Duodenal mucosa (tissue), 2 donors: Measurements from ENCODE around the gene CENPX.

Source experiments
- H3K27ac ChIP-seq: one replicate; pipeline ENCODE4 v1.7.0; 2013; ENCODE audit warnings: low read depth, low read length
- H3K27me3 ChIP-seq, 2 donors: one replicate each; pipeline ENCODE4 v1.7.0; 2013; ENCODE audit warnings: low read length in 2 of 2, control low read depth in 1 of 2; ENCODE audit not compliant: insufficient read depth in 2 of 2, control insufficient read depth in 1 of 2
- H3K36me3 ChIP-seq, 2 donors: one replicate each; pipeline ENCODE4 v1.7.0; 2013; ENCODE audit warnings: low read length in 2 of 2, control low read depth in 1 of 2; ENCODE audit not compliant: insufficient read depth in 2 of 2, control insufficient read depth in 1 of 2
- H3K4me1 ChIP-seq, 2 donors: one replicate each; pipeline ENCODE4 v1.7.0; 2013; ENCODE audit warnings: low read length in 2 of 2, control low read depth in 1 of 2; ENCODE audit not compliant: insufficient read depth in 2 of 2, control insufficient read depth in 1 of 2
- H3K4me3 ChIP-seq, 2 donors: one replicate each; pipeline ENCODE4 v1.7.0; 2013; ENCODE audit warnings: low read length in 2 of 2, low read depth in 1 of 2
- H3K9ac ChIP-seq, 2 donors: one replicate each; pipeline ENCODE4 v1.7.0; 2013; ENCODE audit warnings: low read length in 2 of 2, low read depth in 1 of 2
- H3K9me3 ChIP-seq, 2 donors: one replicate each; pipeline ENCODE4 v1.7.0; 2013; ENCODE audit warnings: low read length in 2 of 2, control low read depth in 1 of 2; ENCODE audit not compliant: control insufficient read depth in 1 of 2

Gene CENPX

GRCh38 chr17:82023447-82024241, 966 bp upstream of the CENPX start:
- peak overlapping the region; percentile 81 to 88 for H3K4me3 ChIP-seq
- H3K9me3 ChIP-seq = no peaks in the 10 kb centered on the region
- H3K9ac ChIP-seq = peak overlapping the region; percentile 60 to 63
- no peak overlapping the region for H3K27ac ChIP-seq
- H3K4me1 ChIP-seq = peaks cover 25 to 44% of the 10 kb centered on the region in 2 donors
- peaks cover 2% of the 10 kb centered on the region in 2 donors for H3K36me3 ChIP-seq
- H3K27me3 ChIP-seq = no peaks in the 10 kb centered on the region

- Histone ChIP-seq H3K27ac (peak within 1 kb of the TSS; percentile 36), H3K4me3 (peak within 1 kb of the TSS; percentile 85 to 88), H3K36me3 (peaks cover 4 to 7% of the 10 kb centered on the region in 2 donors), H3K9me3 (no peaks in the 10 kb centered on the region), H3K4me1 (peaks cover 25 to 44% of the 10 kb centered on the region in 2 donors), H3K9ac (peak within 1 kb of the TSS; percentile 80 to 86), H3K27me3 (no peaks in the 10 kb centered on the region)
Measured at GRCh38 chr17:82022981-82023446, 336 bp upstream of the CENPX start, which contains the start of gene LRRC45. TSS of gene LRRC45 (plus strand) at chr17:82023305. CDS start at chr17:82023644, 339 bp downstream.

GRCh38 chr17:82021900-82022309, 773 bp downstream of the CENPX start:
- H3K36me3 ChIP-seq = peaks cover 4 to 7% of the 10 kb centered on the region in 2 donors
- no peaks in the 10 kb centered on the region for H3K9me3 ChIP-seq
- no peaks in the 10 kb centered on the region for H3K27me3 ChIP-seq
- H3K27ac ChIP-seq = peak overlapping the region; percentile 36
- H3K9ac ChIP-seq = peak overlapping the region; percentile 80 to 86
- H3K4me3 ChIP-seq = peak overlapping the region; percentile 81 to 85
- H3K4me1 ChIP-seq = peaks cover 25 to 44% of the 10 kb centered on the region in 2 donors

- Histone ChIP-seq H3K9me3 (no peaks in the 10 kb centered on the region), H3K27ac (no peak overlapping the region), H3K36me3 (peaks cover 4 to 7% of the 10 kb centered on the region in 2 donors), H3K4me3 (peak overlapping the region; percentile 81 to 85), H3K4me1 (peaks cover 25 to 44% of the 10 kb centered on the region in 2 donors), H3K27me3 (no peaks in the 10 kb centered on the region), H3K9ac (peak overlapping the region; percentile 80 to 86)
Measured at GRCh38 chr17:82021107-82021899, 1.4 kb downstream of the CENPX start.

- H3K36me3 ChIP-seq = peaks cover 4 to 7% of the 10 kb centered on the region in 2 donors
- H3K9ac ChIP-seq = peak overlapping the region in 1 of 2 donors; percentile 86
- no peak overlapping the region for H3K27ac ChIP-seq
- no peaks in the 10 kb centered on the region for H3K27me3 ChIP-seq
- H3K4me1 ChIP-seq = peaks cover 25 to 44% of the 10 kb centered on the region in 2 donors
- H3K4me3 ChIP-seq = peak overlapping the region in 1 of 2 donors; percentile 81
- no peaks in the 10 kb centered on the region for H3K9me3 ChIP-seq
Measured at GRCh38 chr17:82020572-82021106, 2.0 kb downstream of the CENPX start.

GRCh38 chr17:82019690-82020571, 2.7 kb downstream of the CENPX start:
- Histone ChIP-seq H3K27me3 (no peaks in the 10 kb centered on the region), H3K27ac (no peak overlapping the region), H3K4me3 (no peak overlapping the region), H3K9me3 (no peaks in the 10 kb centered on the region), H3K36me3 (peaks cover 4 to 7% of the 10 kb centered on the region in 2 donors), H3K9ac (no peak overlapping the region), H3K4me1 (peaks cover 25 to 43% of the 10 kb centered on the region in 2 donors)

- H3K27me3 ChIP-seq = no peaks in the 10 kb centered on the region
- no peak overlapping the region for H3K9ac ChIP-seq
- no peaks in the 10 kb centered on the region for H3K9me3 ChIP-seq
- H3K36me3 ChIP-seq = peaks cover 4 to 7% of the 10 kb centered on the region in 2 donors
- H3K27ac ChIP-seq = no peak overlapping the region
- H3K4me1 ChIP-seq = peaks cover 21 to 36% of the 10 kb centered on the region in 2 donors
- H3K4me3 ChIP-seq = no peak overlapping the region
Measured at GRCh38 chr17:82018989-82019689, 3.5 kb downstream of the CENPX start.

- Histone ChIP-seq H3K4me3 (no peak overlapping the region), H3K27ac (no peak overlapping the region), H3K9ac (no peak overlapping the region), H3K27me3 (no peaks in the 10 kb centered on the region), H3K4me1 (peaks cover 16 to 28% of the 10 kb centered on the region in 2 donors), H3K9me3 (no peaks in the 10 kb centered on the region), H3K36me3 (peaks cover 4 to 7% of the 10 kb centered on the region in 2 donors)
Measured at GRCh38 chr17:82018152-82018988, 4.3 kb downstream of the CENPX start.
